ENCODE data around the gene SPECC1L.

Gene SPECC1L

DNA sequence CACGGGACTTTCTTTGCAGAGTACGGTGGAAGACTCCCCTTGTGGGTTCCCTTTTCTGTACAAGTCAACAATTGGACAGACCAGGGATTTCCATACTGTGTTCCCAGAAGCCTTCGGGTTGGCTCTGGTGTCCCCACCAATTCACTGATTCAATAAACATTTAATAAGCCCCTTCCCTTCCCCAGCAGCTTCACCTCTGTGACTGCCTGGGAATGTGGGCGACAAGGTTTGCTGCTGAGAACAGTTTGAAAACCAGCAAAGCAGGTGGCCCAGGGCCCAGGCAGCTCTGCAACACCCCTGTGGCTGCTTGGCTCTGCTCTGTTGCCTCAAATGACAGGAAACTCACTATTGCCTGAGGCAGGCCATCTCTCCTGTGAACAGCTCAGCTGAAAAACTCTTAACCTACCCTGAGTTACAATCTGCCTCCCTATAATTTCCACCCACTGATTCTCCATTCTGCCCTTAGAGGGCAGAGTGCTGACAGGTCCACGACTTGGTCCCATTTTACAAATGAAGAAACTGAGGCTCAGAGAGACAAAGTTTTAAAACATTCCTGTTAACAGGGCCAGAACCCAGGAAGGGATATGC lies 167.2 kb downstream of the SPECC1L start:
- DNase-seq (ENCODE audit: low read depth, low spot score): no peak
- no peak overlapping the region for H3K4me3 ChIP-seq
- no peaks in the 10 kb centered on the region for H3K36me3 ChIP-seq (ENCODE audit: insufficient read depth, low read length)
- H3K27ac ChIP-seq: no peak overlapping the region; the same call in 1 of the 2 replicates
- H3K9me3 ChIP-seq (ENCODE audit: low read depth, low read length): no peaks in the 10 kb centered on the region
- TF ChIP-seq EZH2 (IDR thresholded peaks at IDR 0.05) (no peak), FOXP2 (optimal IDR thresholded peaks at IDR 0.05; ENCODE audit: control extremely low read depth, extremely low read length, insufficient read depth) (no peak), POLR2AphosphoS5 (IDR thresholded peaks at IDR 0.05; ENCODE audit: borderline replicate concordance, low read depth, low read length) (no peak)
- H3K9ac ChIP-seq (ENCODE audit: insufficient read length): no peak overlapping the region

DNA sequence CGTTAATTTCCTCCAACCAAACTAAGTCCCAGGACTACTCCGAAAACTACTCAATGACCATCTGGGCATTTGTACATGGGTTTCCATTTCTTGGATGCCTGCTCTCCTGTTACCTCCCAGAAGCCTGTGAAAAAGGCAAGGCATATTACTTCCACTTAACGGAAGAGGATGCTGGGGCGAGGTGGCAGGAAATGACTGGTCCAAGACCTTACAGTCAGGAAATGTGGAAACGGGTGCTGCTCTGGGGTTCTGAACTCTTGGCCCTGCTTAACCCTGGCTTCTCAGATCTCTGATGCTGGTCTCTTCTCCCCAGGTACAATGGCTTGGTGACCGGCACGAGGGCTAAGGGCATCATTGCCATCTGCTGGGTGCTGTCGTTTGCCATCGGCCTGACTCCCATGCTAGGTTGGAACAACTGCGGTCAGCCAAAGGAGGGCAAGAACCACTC lies 169.7 kb downstream of the SPECC1L start:
- Histone ChIP-seq H3K36me3 (ENCODE audit: insufficient read depth, low read length) (no peaks in the 10 kb centered on the region), H3K9me3 (ENCODE audit: low read depth, low read length) (no peaks in the 10 kb centered on the region), H3K4me3 (no peak overlapping the region), H3K27ac (no peak overlapping the region), H3K9ac (ENCODE audit: insufficient read length) (no peak overlapping the region)
- TF ChIP-seq POLR2AphosphoS5 (IDR thresholded peaks at IDR 0.05; ENCODE audit: borderline replicate concordance, low read depth, low read length): no peak
- no peak for TF ChIP-seq EZH2 (IDR thresholded peaks at IDR 0.05)
- TF ChIP-seq FOXP2 (optimal IDR thresholded peaks at IDR 0.05; ENCODE audit: control extremely low read depth, extremely low read length, insufficient read depth): no peak
- DNase-seq (ENCODE audit: low read depth, low spot score): no peak

DNA sequence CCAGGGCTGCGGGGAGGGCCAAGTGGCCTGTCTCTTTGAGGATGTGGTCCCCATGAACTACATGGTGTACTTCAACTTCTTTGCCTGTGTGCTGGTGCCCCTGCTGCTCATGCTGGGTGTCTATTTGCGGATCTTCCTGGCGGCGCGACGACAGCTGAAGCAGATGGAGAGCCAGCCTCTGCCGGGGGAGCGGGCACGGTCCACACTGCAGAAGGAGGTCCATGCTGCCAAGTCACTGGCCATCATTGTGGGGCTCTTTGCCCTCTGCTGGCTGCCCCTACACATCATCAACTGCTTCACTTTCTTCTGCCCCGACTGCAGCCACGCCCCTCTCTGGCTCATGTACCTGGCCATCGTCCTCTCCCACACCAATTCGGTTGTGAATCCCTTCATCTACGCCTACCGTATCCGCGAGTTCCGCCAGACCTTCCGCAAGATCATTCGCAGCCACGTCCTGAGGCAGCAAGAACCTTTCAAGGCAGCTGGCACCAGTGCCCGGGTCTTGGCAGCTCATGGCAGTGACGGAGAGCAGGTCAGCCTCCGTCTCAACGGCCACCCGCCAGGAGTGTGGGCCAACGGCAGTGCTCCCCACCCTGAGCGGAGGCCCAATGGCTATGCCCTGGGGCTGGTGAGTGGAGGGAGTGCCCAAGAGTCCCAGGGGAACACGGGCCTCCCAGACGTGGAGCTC lies 170.2 kb downstream of the SPECC1L start:
- Histone ChIP-seq H3K9ac (ENCODE audit: insufficient read length) (no peak overlapping the region), H3K36me3 (ENCODE audit: insufficient read depth, low read length) (no peaks in the 10 kb centered on the region), H3K27ac (no peak overlapping the region), H3K9me3 (ENCODE audit: low read depth, low read length) (no peaks in the 10 kb centered on the region), H3K4me3 (no peak overlapping the region)
- no peak for TF ChIP-seq POLR2AphosphoS5 (IDR thresholded peaks at IDR 0.05; ENCODE audit: borderline replicate concordance, low read depth, low read length)
- no peak for TF ChIP-seq FOXP2 (optimal IDR thresholded peaks at IDR 0.05; ENCODE audit: control extremely low read depth, extremely low read length, insufficient read depth)
- no peak for TF ChIP-seq EZH2 (IDR thresholded peaks at IDR 0.05)
- DNase-seq (ENCODE audit: low read depth, low spot score): no peak

DNA sequence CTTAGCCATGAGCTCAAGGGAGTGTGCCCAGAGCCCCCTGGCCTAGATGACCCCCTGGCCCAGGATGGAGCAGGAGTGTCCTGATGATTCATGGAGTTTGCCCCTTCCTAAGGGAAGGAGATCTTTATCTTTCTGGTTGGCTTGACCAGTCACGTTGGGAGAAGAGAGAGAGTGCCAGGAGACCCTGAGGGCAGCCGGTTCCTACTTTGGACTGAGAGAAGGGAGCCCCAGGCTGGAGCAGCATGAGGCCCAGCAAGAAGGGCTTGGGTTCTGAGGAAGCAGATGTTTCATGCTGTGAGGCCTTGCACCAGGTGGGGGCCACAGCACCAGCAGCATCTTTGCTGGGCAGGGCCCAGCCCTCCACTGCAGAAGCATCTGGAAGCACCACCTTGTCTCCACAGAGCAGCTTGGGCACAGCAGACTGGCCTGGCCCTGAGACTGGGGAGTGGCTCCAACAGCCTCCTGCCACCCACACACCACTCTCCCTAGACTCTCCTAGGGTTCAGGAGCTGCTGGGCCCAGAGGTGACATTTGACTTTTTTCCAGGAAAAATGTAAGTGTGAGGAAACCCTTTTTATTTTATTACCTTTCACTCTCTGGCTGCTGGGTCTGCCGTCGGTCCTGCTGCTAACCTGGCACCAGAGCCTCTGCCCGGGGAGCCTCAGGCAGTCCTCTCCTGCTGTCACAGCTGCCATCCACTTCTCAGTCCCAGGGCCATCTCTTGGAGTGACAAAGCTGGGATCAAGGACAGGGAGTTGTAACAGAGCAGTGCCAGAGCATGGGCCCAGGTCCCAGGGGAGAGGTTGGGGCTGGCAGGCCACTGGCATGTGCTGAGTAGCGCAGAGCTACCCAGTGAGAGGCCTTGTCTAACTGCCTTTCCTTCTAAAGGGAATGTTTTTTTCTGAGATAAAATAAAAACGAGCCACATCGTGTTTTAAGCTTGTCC lies 171.0 kb downstream of the SPECC1L start:
- Histone ChIP-seq H3K36me3 (ENCODE audit: insufficient read depth, low read length) (no peaks in the 10 kb centered on the region), H3K9me3 (ENCODE audit: low read depth, low read length) (no peaks in the 10 kb centered on the region), H3K4me3 (no peak overlapping the region), H3K27ac (no peak overlapping the region), H3K9ac (ENCODE audit: insufficient read length) (no peak overlapping the region)
- no peak for TF ChIP-seq FOXP2 (optimal IDR thresholded peaks at IDR 0.05; ENCODE audit: control extremely low read depth, extremely low read length, insufficient read depth)
- no peak for TF ChIP-seq EZH2 (IDR thresholded peaks at IDR 0.05)
- TF ChIP-seq POLR2AphosphoS5 (IDR thresholded peaks at IDR 0.05; ENCODE audit: borderline replicate concordance, low read depth, low read length): no peak
- no peak for DNase-seq (ENCODE audit: low read depth, low spot score)

DNA sequence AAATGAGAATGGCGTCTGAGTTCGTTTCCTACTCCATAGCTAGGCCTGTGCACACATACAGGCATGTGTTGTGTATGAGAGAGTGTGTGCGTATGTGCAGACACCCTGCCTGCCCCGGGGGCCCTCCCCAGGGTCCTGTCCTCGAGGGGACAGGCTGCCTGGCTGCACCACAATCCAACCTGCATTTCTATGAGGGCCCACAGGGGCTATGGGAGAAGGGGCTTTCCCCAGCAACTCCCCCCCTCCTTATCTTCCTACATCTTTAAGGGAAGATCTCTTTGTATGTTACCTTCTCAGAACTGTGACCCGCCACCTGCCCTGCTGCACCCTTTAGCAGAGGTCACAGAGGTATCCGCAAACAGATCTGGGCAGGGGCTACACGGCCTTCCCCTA lies 171.7 kb downstream of the SPECC1L start:
- DNase-seq (ENCODE audit: low read depth, low spot score): no peak
- Histone ChIP-seq H3K4me3 (no peak overlapping the region), H3K9me3 (ENCODE audit: low read depth, low read length) (no peaks in the 10 kb centered on the region), H3K36me3 (ENCODE audit: insufficient read depth, low read length) (no peaks in the 10 kb centered on the region), H3K27ac (no peak overlapping the region), H3K9ac (ENCODE audit: insufficient read length) (no peak overlapping the region)
- TF ChIP-seq EZH2 (IDR thresholded peaks at IDR 0.05): no peak

DNA sequence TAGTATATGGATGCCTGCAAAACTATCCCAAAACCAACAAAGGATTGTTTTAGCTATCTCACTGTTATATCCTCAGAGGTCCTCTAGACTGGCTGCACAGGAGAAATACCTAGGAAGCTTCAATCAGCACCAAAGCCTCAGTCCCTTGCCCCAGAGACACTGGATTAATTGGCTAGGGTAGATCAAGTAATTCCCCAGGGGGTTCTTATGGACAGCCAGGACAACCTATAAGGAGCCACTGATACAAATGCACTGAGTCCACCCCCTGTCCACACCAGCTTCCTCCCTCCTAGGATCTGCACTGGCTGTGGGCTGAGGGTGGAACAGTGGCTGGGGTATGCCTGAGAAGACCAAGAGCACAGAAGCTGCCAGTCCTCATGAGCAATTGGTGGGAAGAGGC lies 173.0 kb downstream of the SPECC1L start:
- H3K9ac ChIP-seq (ENCODE audit: insufficient read length): no peak overlapping the region
- no peaks in the 10 kb centered on the region for H3K36me3 ChIP-seq (ENCODE audit: insufficient read depth, low read length)
- H3K9me3 ChIP-seq (ENCODE audit: low read depth, low read length): no peaks in the 10 kb centered on the region
- TF ChIP-seq FOXP2 (optimal IDR thresholded peaks at IDR 0.05; ENCODE audit: control extremely low read depth, extremely low read length, insufficient read depth): no peak
- no peak for TF ChIP-seq EZH2 (IDR thresholded peaks at IDR 0.05)
- TF ChIP-seq POLR2AphosphoS5 (IDR thresholded peaks at IDR 0.05; ENCODE audit: borderline replicate concordance, low read depth, low read length): no peak
- H3K27ac ChIP-seq: no peak overlapping the region
- no peak for DNase-seq (ENCODE audit: low read depth, low spot score)
- no peak overlapping the region for H3K4me3 ChIP-seq

DNA sequence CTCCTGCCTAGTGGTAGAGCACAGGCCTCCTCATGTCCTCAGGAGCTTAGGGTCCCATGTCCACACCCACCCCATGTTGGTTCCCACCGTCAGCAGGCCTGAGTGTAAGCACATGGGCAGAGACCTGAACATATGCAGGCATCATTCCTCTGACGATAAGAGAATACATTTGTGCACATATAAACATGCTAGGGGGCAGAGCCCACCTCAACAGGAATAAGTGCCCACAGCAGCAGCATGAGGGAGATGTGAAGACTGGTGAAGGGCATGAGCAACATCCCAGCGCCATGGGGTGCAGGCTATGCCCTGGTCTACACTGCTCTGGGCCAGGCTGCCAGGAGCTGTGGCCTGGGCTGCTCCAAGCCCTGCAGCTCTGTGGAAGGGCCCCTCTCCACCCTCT lies 173.6 kb downstream of the SPECC1L start:
- DNase-seq (ENCODE audit: low read depth, low spot score): no peak
- Histone ChIP-seq H3K9ac (ENCODE audit: insufficient read length) (no peak overlapping the region), H3K36me3 (ENCODE audit: insufficient read depth, low read length) (no peaks in the 10 kb centered on the region)

DNA sequence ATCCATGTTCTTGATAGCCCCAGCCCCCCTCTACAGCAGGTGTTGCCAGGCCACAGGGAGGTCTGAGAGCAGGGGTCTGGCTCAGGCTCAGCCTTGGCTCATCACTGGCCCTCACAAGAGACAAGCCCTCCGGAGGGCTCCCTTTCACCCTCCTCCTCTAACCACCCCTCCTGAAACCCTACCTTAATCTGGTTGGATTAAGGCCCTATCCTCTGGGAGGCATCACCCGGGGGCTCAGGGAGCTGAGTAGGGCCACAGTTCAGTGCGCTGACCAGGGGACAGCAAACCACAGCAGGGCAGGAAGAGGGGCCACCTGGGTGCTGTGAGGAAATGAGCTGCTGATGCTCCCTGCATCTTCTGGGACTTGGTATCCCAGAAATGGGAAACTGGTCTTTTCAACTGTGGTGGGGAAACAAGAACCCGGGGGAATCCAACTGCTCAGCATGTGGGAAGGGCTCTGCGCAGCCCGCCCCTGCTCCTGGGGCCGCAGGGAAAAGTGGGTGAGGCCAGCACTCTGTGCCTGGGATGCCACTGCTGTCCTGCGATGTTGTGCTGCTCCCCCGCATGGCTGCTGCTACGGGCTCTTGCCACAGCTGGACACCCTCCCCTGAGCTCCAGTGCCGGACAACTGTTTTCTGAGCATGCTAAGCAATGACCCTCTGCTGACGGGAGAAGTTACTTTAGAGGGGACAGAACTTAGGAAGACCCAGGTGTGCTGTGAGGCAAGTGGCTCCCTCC lies 174.3 kb downstream of the SPECC1L start:
- no peak overlapping the region for H3K27ac ChIP-seq
- H3K9me3 ChIP-seq (ENCODE audit: low read depth, low read length): no peaks in the 10 kb centered on the region
- H3K36me3 ChIP-seq (ENCODE audit: insufficient read depth, low read length): no peaks in the 10 kb centered on the region
- H3K9ac ChIP-seq (ENCODE audit: insufficient read length): no peak overlapping the region
- no peak overlapping the region for H3K4me3 ChIP-seq
- TF ChIP-seq EZH2 (IDR thresholded peaks at IDR 0.05) (no peak), POLR2AphosphoS5 (IDR thresholded peaks at IDR 0.05; ENCODE audit: borderline replicate concordance, low read depth, low read length) (no peak), FOXP2 (optimal IDR thresholded peaks at IDR 0.05; ENCODE audit: control extremely low read depth, extremely low read length, insufficient read depth) (no peak)
- no peak for DNase-seq (ENCODE audit: low read depth, low spot score)

More for the DNA sequence above, 173.6 kb downstream of the SPECC1L start:
- Histone ChIP-seq H3K4me3 (no peak overlapping the region), H3K27ac (no peak overlapping the region), H3K9me3 (ENCODE audit: low read depth, low read length) (no peaks in the 10 kb centered on the region)
- TF ChIP-seq FOXP2 (optimal IDR thresholded peaks at IDR 0.05; ENCODE audit: control extremely low read depth, extremely low read length, insufficient read depth) (no peak), POLR2AphosphoS5 (IDR thresholded peaks at IDR 0.05; ENCODE audit: borderline replicate concordance, low read depth, low read length) (no peak), EZH2 (IDR thresholded peaks at IDR 0.05) (no peak)
